GM13976 (cell line): ENCODE data around the gene CIITA.

Experiments
- DNase-seq: peaks from one replicate; pipeline ENCODE4 v3.0.0; 2012; ENCODE audit warnings: low spot score
- CTCF ChIP-seq: IDR thresholded peaks from 2 replicates; pipeline ENCODE4 v1.5.1; 2012; ENCODE audit warnings: borderline replicate concordance, mild to moderate bottlenecking; ENCODE audit not compliant: insufficient read depth; ENCODE audit errors: extremely low read depth, missing control alignments, control extremely low read depth
- in situ Hi-C: fragments of 300-500 bp; cut with MboI; formaldehyde crosslinking; loops from one replicate; pipeline ENCODE4 v1.12.0; 2022; ENCODE audit warnings: low sequenced_read_pairs, mixed read lengths, inconsistent platforms; ENCODE audit not compliant: unreplicated experiment

Gene CIITA

GRCh38 chr16:10918294-10919002, 41.4 kb downstream of the CIITA start:
- in situ Hi-C loops = loop anchor here (10.0 kb wide), 1 partner anchor 404 kb away; no protein-coding TSS in a partner anchor

GRCh38 chr16:10919003-10919351, 42.0 kb downstream of the CIITA start:
- no peak for DNase-seq
- in situ Hi-C loops = loop anchor here (10.0 kb wide), 1 partner anchor 404 kb away; no protein-coding TSS in a partner anchor
- TF ChIP-seq CTCF = no peak

More at GRCh38 chr16:10918294-10919002, 41.4 kb downstream of the CIITA start:
- TF ChIP-seq CTCF = peak; percentile 93
- peak; percentile 83 for DNase-seq

- in situ Hi-C loops = no loop called here
- no peak for TF ChIP-seq CTCF
- no peak for DNase-seq
Measured at GRCh38 chr16:10920726-10921427, 43.9 kb downstream of the CIITA start.

- in situ Hi-C loops = no loop called here
- TF ChIP-seq CTCF = no peak
- no peak for DNase-seq
Measured at GRCh38 chr16:10921536-10922327, 44.7 kb downstream of the CIITA start.

- in situ Hi-C loops = no loop called here
- TF ChIP-seq CTCF = no peak
- DNase-seq = no peak
Measured at GRCh38 chr16:10922328-10923145, 45.5 kb downstream of the CIITA start.
